Neural crest cell (in vitro differentiated cells): Measurements from ENCODE around the gene TGIF2. TPM values are rescaled to one million over a fixed set of nuclear protein-coding genes. Genes with fewer than 3 reads are reported as not detected.

ENCODE experiments used
- DNase-seq: peaks from one replicate; pipeline ENCODE4 v3.0.0; 2021; ENCODE audit warnings: low read depth, mixed read lengths, low spot score
- H3K27ac Mint-ChIP-seq: one replicate; pipeline ENCODE4 v1.8.0; 2021; ENCODE audit warnings: mild to moderate bottlenecking, mixed read lengths; ENCODE audit not compliant: unreplicated experiment
- H3K27me3 Mint-ChIP-seq: 2 replicates; pipeline ENCODE4 v1.8.0; 2021; ENCODE audit warnings: low read depth, mild to moderate bottlenecking, mixed read lengths
- H3K36me3 Mint-ChIP-seq: 2 replicates; pipeline ENCODE4 v1.8.0; 2021; ENCODE audit warnings: low read depth, mild to moderate bottlenecking, mixed read lengths
- H3K4me1 Mint-ChIP-seq: 2 replicates; pipeline ENCODE4 v1.8.0; 2021; ENCODE audit warnings: mixed read lengths
- H3K4me3 Mint-ChIP-seq: one replicate; pipeline ENCODE4 v1.8.0; 2021; ENCODE audit warnings: mild to moderate bottlenecking, mixed read lengths
- H3K9me3 Mint-ChIP-seq: 2 replicates; pipeline ENCODE4 v1.8.0; 2021; ENCODE audit warnings: mixed read lengths
- CTCF ChIP-seq: fragments of 200-600 bp; sonication (generic); conservative IDR thresholded peaks from 2 replicates; pipeline ENCODE4 v1.5.0; 2021; ENCODE audit warnings: antibody characterized with exemption, mild to moderate bottlenecking
- total RNA-seq: library from RNA; stranded (reverse); gene quantifications from 2 replicates; pipeline ENCODE4 v1.2.1, GENCODE V29; 2021

Gene TGIF2
- total RNA-seq, 1 donor from 2014 or later, result 73.8 TPM

- Mint-ChIP-seq H3K9me3 (no peaks in the 10 kb centered on the region), H3K27me3 (no peaks in the 10 kb centered on the region), H3K36me3 (no peaks in the 10 kb centered on the region), H3K4me1 (peaks cover 14% of the 10 kb centered on the region), H3K4me3 (peak overlapping the region; percentile 27), H3K27ac (no peak overlapping the region)
- no peak for TF ChIP-seq CTCF
- DNase-seq, result no peak
These were observed 32.7 kb upstream of the TGIF2 start for GRCh38 chr20:36540551-36541211.

GRCh38 chr20:36541227-36541767, 32.1 kb upstream of the TGIF2 start, which contains the start of gene MYL9:
Gene MYL9, plus strand, starts transcription at chr20:36541519. Its CDS starts 3,366 bp downstream, at chr20:36544885.
- H3K27ac Mint-ChIP-seq, result no peak within 1 kb of the TSS
- no peaks in the 10 kb centered on the region for H3K9me3 Mint-ChIP-seq
- TF ChIP-seq CTCF, result no peak

GRCh38 chr20:36541768-36542488, 31.5 kb upstream of the TGIF2 start:
- no peaks in the 10 kb centered on the region for H3K36me3 Mint-ChIP-seq
- H3K4me3 Mint-ChIP-seq, result peak overlapping the region; percentile 49
- H3K9me3 Mint-ChIP-seq, result no peaks in the 10 kb centered on the region
- H3K27me3 Mint-ChIP-seq, result no peaks in the 10 kb centered on the region
- H3K4me1 Mint-ChIP-seq, result peaks cover 12% of the 10 kb centered on the region
- DNase-seq, result peak; percentile 41
- H3K27ac Mint-ChIP-seq, result no peak overlapping the region
- peak; percentile 60 for TF ChIP-seq CTCF

More at GRCh38 chr20:36541227-36541767, 32.1 kb upstream of the TGIF2 start, which contains the start of gene MYL9:
- DNase-seq, result peak; percentile 36
- Mint-ChIP-seq H3K4me1 (peaks cover 14% of the 10 kb centered on the region), H3K4me3 (peak within 1 kb of the TSS; percentile 49), H3K36me3 (no peaks in the 10 kb centered on the region), H3K27me3 (no peaks in the 10 kb centered on the region)

GRCh38 chr20:36542516-36543183, 30.7 kb upstream of the TGIF2 start:
- H3K9me3 Mint-ChIP-seq, result no peaks in the 10 kb centered on the region
- DNase-seq, result no peak
- no peak for TF ChIP-seq CTCF
- peaks cover 10% of the 10 kb centered on the region for H3K4me1 Mint-ChIP-seq
- no peak overlapping the region for H3K27ac Mint-ChIP-seq
- no peaks in the 10 kb centered on the region for H3K36me3 Mint-ChIP-seq
- no peak overlapping the region for H3K4me3 Mint-ChIP-seq
- no peaks in the 10 kb centered on the region for H3K27me3 Mint-ChIP-seq
